HG02970 (cell line): Measurements from ENCODE around the gene NFIA.

Source experiments
- ATAC-seq: cut with Tn5 transposase; IDR thresholded peaks from one replicate; pipeline ENCODE4 v1.9.1; 2021; ENCODE audit warnings: mild to moderate bottlenecking, moderate library complexity, moderate number of reproducible peaks; ENCODE audit not compliant: unreplicated experiment, low FRiP score

NFIA gene

GRCh38 chr1:61233121-61233660 is 150.8 kb downstream of the NFIA start:
- ATAC-seq, result no peak

GRCh38 chr1:61234587-61234919 is 152.2 kb downstream of the NFIA start:
- no peak for ATAC-seq

GRCh38 chr1:61237147-61237546 is 154.8 kb downstream of the NFIA start:
- no peak for ATAC-seq

GRCh38 chr1:61237659-61238358 is 155.4 kb downstream of the NFIA start:
- ATAC-seq, result no peak

GRCh38 chr1:61238359-61238665 is 156.0 kb downstream of the NFIA start:
- no peak for ATAC-seq

- ATAC-seq, result no peak
Measured at GRCh38 chr1:61240878-61241277, 158.5 kb downstream of the NFIA start.

GRCh38 chr1:61241411-61241838 is 159.1 kb downstream of the NFIA start:
- ATAC-seq, result no peak

- ATAC-seq, result no peak
Measured at GRCh38 chr1:61241973-61242381, 159.6 kb downstream of the NFIA start.

- no peak for ATAC-seq
Measured at GRCh38 chr1:61244114-61244513, 161.8 kb downstream of the NFIA start.

- no peak for ATAC-seq
Measured at GRCh38 chr1:61245696-61246400, 163.5 kb downstream of the NFIA start.

- ATAC-seq, result no peak
Measured at GRCh38 chr1:61247051-61247825, 164.9 kb downstream of the NFIA start.

GRCh38 chr1:61247881-61248752 is 165.8 kb downstream of the NFIA start:
- ATAC-seq, result no peak

GRCh38 chr1:61250933-61251332 is 168.6 kb downstream of the NFIA start:
- no peak for ATAC-seq

- no peak for ATAC-seq
Measured at GRCh38 chr1:61253059-61253735, 170.8 kb downstream of the NFIA start.

- ATAC-seq, result no peak
Measured at GRCh38 chr1:61253912-61254633, 171.7 kb downstream of the NFIA start.

GRCh38 chr1:61254634-61255357 is 172.4 kb downstream of the NFIA start:
- no peak for ATAC-seq

- no peak for ATAC-seq
Measured at GRCh38 chr1:61255358-61255703, 173.0 kb downstream of the NFIA start.

- no peak for ATAC-seq
Measured at GRCh38 chr1:61259379-61260148, 177.2 kb downstream of the NFIA start.
